Uterus (tissue), 4 donors: ENCODE data around the gene COL25A1. TPM values are rescaled to one million over a fixed set of nuclear protein-coding genes. Genes with fewer than 3 reads are reported as not detected.

Experiments used
- DNase-seq, 2 donors: peaks; one replicate each; pipeline ENCODE4 v3.0.0-alpha.2; 2019 to 2020
- H3K27ac ChIP-seq, 2 donors: fragments of 200-600 bp; sonication (generic); 1 replicate in 1 of 2; 2 replicates in 1 of 2; pipeline ENCODE4 v1.5.1; 2016 to 2018
- H3K27me3 ChIP-seq, 2 donors: fragments of 200-600 bp; sonication (generic); one replicate each; pipeline ENCODE4 v1.5.1; 2018 to 2019; ENCODE audit warnings: control low read depth in 1 of 2
- H3K36me3 ChIP-seq, 2 donors: fragments of 200-600 bp; sonication (generic); one replicate each; pipeline ENCODE4 v1.5.1; 2019; ENCODE audit warnings: control low read depth in 1 of 2
- H3K4me1 ChIP-seq, 2 donors: fragments of 200-600 bp; sonication (generic); one replicate each; pipeline ENCODE4 v1.5.1; 2018 to 2019; ENCODE audit warnings: control low read depth in 1 of 2
- H3K4me3 ChIP-seq, 2 donors: fragments of 200-600 bp; sonication (generic); 1 replicate in 1 of 2; 2 replicates in 1 of 2; pipeline ENCODE4 v1.5.1; 2018 to 2019; ENCODE audit warnings: mild to moderate bottlenecking in 1 of 2
- H3K9me3 ChIP-seq, 2 donors: fragments of 200-600 bp; sonication (generic); one replicate each; pipeline ENCODE4 v1.5.1; 2019; ENCODE audit warnings: control low read depth in 1 of 2
- POLR2A ChIP-seq, 2 donors: fragments of 450-650 bp; IDR thresholded peaks; one replicate each; pipeline ENCODE4 v1.6.1; 2016; ENCODE audit warnings: antibody characterized with exemption in 2 of 2, mild to moderate bottlenecking in 1 of 2, moderate library complexity in 1 of 2
- intact Hi-C: fragments of 100-400 bp; cut with DNase I; formaldehyde crosslinking; loops from one replicate; pipeline ENCODE4 v1.15.1; 2023; ENCODE audit warnings: low total_unique reads
- total RNA-seq, 4 donors: library from RNA; depleted of rRNA in 3 of 4; stranded (reverse); fragments of >200 nt in 3 of 4; gene quantifications; one replicate each; pipeline versions ENCODE4 v1.1.0 to v1.2.4, GENCODE V29; 2014 to 2023
- TF ChIP-seq, protein P1 (sequence below), 4 experiments: fragments of 200-600 bp in 2 of 4; fragments of 450-650 bp in 2 of 4; sonication (generic) in 2 of 4; IDR thresholded peaks; one replicate each; pipeline ENCODE4 v1.5.1; 2016 to 2019; ENCODE audit warnings: antibody characterized with exemption in 4 of 4, mild to moderate bottlenecking in 2 of 4, moderate library complexity in 1 of 4
- donor health status: DM: yes; HTN: yes; CAD: no.

COL25A1 gene
- total RNA-seq, 4 donors from 2014 or later, result 0.26 to 41.1 (median 1.8) TPM; not detected in 1

DNA sequence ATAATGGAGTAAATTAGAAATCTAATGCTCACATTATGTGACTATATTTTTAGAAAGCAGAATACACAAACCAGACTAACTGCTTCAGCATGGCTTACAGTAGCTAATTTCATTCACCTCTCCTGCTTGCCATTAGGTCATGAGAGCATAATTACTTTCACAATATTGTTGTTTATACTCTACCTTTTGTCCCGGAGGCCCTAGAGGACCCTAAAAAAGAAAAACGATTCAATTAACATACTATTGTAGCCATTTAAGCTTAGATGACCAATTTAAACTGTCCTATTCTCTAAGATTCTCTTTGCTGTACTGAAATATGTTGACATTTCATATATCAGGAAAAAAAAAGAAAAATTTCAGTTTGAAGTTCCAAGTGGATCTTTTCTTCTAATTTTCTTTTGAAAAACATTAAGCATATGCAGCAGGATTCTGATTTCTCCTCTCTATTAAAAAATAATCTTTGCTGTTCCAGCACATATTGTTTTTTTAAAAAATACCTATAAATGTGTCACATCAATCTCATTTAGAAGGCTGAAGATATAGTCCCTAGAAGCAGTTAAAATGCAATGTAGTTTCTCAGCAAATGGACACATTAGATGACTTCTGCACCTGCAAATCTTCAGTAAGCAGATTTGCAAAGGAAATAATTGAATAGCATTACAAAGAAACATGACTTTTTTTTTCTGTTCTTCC is 381.9 kb downstream of the COL25A1 start:
- H3K36me3 ChIP-seq, result no peaks in the 10 kb centered on the region
- no peaks in the 10 kb centered on the region for H3K4me1 ChIP-seq
- DNase-seq, result no peak
- no peaks in the 10 kb centered on the region for H3K9me3 ChIP-seq
- intact Hi-C loops, result no loop called here
- no peak for TF ChIP-seq POLR2A (IDR thresholded peaks at IDR 0.05)
- TF ChIP-seq, protein P1, sequence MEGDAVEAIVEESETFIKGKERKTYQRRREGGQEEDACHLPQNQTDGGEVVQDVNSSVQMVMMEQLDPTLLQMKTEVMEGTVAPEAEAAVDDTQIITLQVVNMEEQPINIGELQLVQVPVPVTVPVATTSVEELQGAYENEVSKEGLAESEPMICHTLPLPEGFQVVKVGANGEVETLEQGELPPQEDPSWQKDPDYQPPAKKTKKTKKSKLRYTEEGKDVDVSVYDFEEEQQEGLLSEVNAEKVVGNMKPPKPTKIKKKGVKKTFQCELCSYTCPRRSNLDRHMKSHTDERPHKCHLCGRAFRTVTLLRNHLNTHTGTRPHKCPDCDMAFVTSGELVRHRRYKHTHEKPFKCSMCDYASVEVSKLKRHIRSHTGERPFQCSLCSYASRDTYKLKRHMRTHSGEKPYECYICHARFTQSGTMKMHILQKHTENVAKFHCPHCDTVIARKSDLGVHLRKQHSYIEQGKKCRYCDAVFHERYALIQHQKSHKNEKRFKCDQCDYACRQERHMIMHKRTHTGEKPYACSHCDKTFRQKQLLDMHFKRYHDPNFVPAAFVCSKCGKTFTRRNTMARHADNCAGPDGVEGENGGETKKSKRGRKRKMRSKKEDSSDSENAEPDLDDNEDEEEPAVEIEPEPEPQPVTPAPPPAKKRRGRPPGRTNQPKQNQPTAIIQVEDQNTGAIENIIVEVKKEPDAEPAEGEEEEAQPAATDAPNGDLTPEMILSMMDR (IDR thresholded peaks at IDR 0.05), result no peak
- no peaks in the 10 kb centered on the region for H3K27me3 ChIP-seq
- H3K4me3 ChIP-seq, result no peak overlapping the region
- H3K27ac ChIP-seq, result no peak overlapping the region

DNA sequence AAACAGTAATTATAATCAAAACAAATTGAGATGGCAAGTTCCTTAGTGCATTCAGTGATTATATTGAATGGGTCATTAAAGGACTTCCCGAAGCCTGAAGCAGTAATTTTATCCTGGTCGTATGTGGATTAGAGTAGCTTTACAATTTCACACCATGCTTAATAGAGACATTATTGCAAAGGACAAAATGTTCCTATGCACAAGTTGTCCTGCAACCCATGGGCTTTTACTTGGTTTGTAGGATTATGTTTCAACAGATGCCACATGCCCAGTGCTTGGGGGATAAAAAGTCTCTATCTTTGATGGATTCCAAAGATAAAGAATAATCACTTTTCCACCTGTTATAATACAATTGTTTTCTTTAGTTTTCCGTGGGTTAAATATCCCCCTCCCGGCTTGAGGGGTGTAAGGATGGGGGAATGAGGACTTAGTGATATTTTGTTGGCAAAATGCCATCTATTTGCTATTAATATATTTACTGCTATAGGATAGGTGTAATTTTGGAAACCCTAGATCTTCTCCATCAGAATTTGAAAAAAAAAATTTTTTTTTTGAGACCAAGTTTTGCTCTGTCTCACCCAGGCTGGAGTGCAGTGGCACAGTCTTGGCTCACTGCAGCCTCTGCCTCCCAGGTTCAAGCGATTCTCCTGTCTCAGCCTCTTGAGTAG is 383.1 kb downstream of the COL25A1 start:
- Histone ChIP-seq H3K4me1 (no peaks in the 10 kb centered on the region), H3K27me3 (no peaks in the 10 kb centered on the region), H3K27ac (no peak overlapping the region), H3K36me3 (no peaks in the 10 kb centered on the region), H3K4me3 (no peak overlapping the region), H3K9me3 (no peaks in the 10 kb centered on the region)
- DNase-seq, result no peak
- intact Hi-C loops, result no loop called here
- no peak for TF ChIP-seq POLR2A (IDR thresholded peaks at IDR 0.05)
- TF ChIP-seq, protein P1 (IDR thresholded peaks at IDR 0.05), result no peak

DNA sequence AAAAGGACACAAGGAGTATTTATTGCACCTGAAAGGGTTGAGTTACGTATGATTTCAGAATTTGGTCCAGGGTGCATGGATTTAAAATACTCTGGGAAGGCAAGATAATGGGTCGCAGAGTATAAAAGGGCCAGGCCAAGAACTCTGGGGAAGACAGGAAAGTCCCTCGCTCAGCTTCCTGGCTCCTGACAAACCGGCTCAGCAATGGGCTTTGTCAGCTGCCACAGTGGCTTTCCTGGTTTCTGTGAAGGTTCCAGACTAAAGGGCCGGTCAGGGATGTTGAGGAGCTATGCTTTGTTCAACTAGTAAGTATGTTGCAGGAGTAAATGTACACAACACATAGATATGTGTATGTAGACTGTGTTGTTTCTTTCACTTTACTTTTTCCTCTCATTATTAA is 385.2 kb downstream of the COL25A1 start:
- TF ChIP-seq, protein P1 (IDR thresholded peaks at IDR 0.05), result no peak
- TF ChIP-seq POLR2A (IDR thresholded peaks at IDR 0.05), result no peak
- Histone ChIP-seq H3K36me3 (no peaks in the 10 kb centered on the region), H3K9me3 (no peaks in the 10 kb centered on the region), H3K27ac (no peak overlapping the region), H3K27me3 (no peaks in the 10 kb centered on the region), H3K4me1 (no peaks in the 10 kb centered on the region), H3K4me3 (no peak overlapping the region)
- DNase-seq, result no peak
- intact Hi-C loops, result no loop called here

DNA sequence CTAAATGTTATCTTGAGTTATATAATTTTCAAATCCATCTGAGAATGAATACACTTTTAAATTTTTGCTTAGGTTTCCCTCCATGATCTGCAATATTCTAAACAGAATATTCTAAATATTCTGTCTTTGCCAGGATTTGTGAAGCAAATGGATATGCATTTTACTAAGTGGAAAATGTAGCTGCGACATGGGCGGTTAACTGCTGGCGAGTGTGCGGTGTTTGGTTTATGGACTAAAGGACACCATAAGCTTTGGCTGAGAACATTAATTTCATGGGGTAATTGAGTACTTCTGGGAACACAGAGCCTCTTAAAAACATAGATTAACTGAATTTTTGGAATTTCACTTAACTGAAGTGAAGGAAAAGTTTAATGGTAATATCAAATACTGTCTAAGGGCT is 385.8 kb downstream of the COL25A1 start:
- no peaks in the 10 kb centered on the region for H3K9me3 ChIP-seq
- TF ChIP-seq POLR2A (IDR thresholded peaks at IDR 0.05), result no peak
- TF ChIP-seq, protein P1 (IDR thresholded peaks at IDR 0.05), result no peak
- H3K27ac ChIP-seq, result no peak overlapping the region
- H3K4me1 ChIP-seq, result no peaks in the 10 kb centered on the region
- no peaks in the 10 kb centered on the region for H3K36me3 ChIP-seq
- H3K4me3 ChIP-seq, result no peak overlapping the region
- no peaks in the 10 kb centered on the region for H3K27me3 ChIP-seq
- intact Hi-C loops, result no loop called here
- DNase-seq, result no peak

DNA sequence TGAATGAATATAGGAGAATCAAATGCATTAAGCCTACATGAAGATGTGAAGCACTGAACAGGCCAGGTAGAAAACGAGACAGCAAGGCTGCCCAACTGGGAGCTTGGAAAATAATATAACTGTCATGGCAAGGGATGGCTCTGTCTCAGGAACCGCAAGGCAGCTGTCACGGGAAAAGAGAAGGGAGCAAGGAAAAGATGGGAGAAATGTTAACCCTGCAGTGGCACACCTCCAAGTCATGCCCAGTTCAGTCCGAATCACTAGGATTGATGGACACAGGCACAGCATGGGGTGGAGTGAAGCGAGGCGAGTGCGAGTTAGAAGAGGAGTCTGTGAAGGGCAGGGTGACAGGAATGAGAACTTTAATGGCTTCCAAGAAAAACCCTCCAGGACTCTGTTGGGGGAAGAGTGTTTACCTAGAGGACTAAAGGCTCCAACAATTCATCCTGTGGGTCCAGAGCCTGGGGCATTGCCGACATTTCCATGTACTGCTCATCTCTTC is 395.5 kb downstream of the COL25A1 start:
- DNase-seq, result no peak
- Histone ChIP-seq H3K4me3 (no peak overlapping the region), H3K27ac (no peak overlapping the region), H3K4me1 (no peaks in the 10 kb centered on the region), H3K27me3 (no peaks in the 10 kb centered on the region), H3K36me3 (no peaks in the 10 kb centered on the region), H3K9me3 (no peaks in the 10 kb centered on the region)
- no peak for TF ChIP-seq POLR2A (IDR thresholded peaks at IDR 0.05)
- TF ChIP-seq, protein P1 (IDR thresholded peaks at IDR 0.05), result no peak
- intact Hi-C loops, result no loop called here
